Activated naive CD4-positive, alpha-beta T cell treated with anti-CD3 and anti-CD28 coated beads for 36 hours (primary cell): Measurements from ENCODE around the gene XPO5. TPM values are rescaled to one million over a fixed set of nuclear protein-coding genes. Genes with fewer than 3 reads are reported as not detected.
A peak's percentile ranks its signal among the peaks of the same experiment; 100 is the strongest.

ENCODE experiments used
- CTCF ChIA-PET: fragments of 350-600 bp; sonication (Branson Sonifier 250); formaldehyde crosslinking; loops from one replicate; lab custom pipeline; 2021; ENCODE audit warnings: antibody characterized with exemption; lab: Charles Lee
- DNase-seq: peaks from one replicate; pipeline ENCODE4 v3.0.0-alpha.2; 2020
- H3K27ac Mint-ChIP-seq: one replicate; pipeline ENCODE4 v1.8.0; 2021; ENCODE audit warnings: mild to moderate bottlenecking, mixed read lengths
- H3K27me3 Mint-ChIP-seq: one replicate; pipeline ENCODE4 v1.8.0; 2021; ENCODE audit warnings: low read depth, mixed read lengths
- H3K36me3 Mint-ChIP-seq: one replicate; pipeline ENCODE4 v1.8.0; 2021; ENCODE audit warnings: low read depth, mixed read lengths
- H3K4me1 Mint-ChIP-seq: one replicate; pipeline ENCODE4 v1.8.0; 2021; ENCODE audit warnings: low read depth, mixed read lengths
- H3K4me3 Mint-ChIP-seq: one replicate; pipeline ENCODE4 v1.8.0; 2021; ENCODE audit warnings: mild to moderate bottlenecking, moderate library complexity, mixed read lengths
- H3K9me3 Mint-ChIP-seq: one replicate; pipeline ENCODE4 v1.8.0; 2021; ENCODE audit warnings: mixed read lengths
- intact Hi-C: fragments of 100-400 bp; cut with micrococcal nuclease; formaldehyde crosslinking; loops from one replicate; pipeline ENCODE4 v1.15.1; 2023
- total RNA-seq, 2 experiments: library from RNA; stranded (reverse); gene quantifications; one replicate each; pipeline ENCODE4 v1.2.3, GENCODE V29; 2021

XPO5 gene
- 10 to 100 TPM; 74.9 to 93.2 TPM for total RNA-seq

DNA sequence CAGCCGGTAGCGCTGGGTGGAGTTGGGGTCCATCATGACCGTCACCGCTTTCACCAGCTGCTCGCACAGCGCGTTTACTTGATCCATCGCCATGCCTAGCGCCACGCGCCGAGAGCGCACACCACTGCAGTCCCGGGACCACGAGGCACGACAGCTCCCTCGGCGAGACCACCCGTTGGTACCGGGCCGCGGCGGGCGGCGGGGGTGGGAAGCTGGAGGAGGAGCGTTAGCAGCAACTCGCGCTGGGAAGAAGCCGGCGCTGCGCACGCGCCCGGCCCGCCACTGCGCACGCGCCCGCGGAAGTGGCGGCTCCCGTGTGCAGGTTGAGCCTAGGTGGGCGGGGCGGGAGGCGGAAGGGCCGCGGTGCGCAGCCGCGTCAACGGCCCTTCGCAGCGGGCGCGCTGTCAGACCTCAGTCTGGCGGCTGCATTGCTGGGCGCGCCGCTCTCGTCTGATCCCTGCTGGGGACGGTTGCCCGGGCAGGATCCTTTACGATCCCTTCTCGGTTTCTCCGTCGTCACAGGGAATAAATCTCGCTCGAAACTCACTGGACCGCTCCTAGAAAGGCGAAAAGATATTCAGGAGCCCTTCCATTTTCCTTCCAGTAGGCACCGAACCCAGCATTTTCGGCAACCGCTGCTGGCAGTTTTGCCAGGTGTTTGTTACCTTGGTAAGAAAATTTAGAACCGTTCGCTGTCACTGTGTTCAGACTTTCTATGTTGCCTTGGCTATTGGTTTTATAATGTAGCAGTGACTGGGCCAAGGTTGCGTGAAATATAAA, at the start of gene XPO5, which contains the start of gene POLH:
XPO5 (minus strand) TSS at position 267 of the 780 bp plus-strand sequence; CDS start at position 93, 174 bp downstream.
POLH (plus strand) TSS at position 414 of the 780 bp plus-strand sequence. CDS start 6,135 bp downstream, outside the sequence.
- no peaks in the 10 kb centered on the region for H3K27me3 Mint-ChIP-seq
- peak within 1 kb of the TSS; percentile 87 for H3K27ac Mint-ChIP-seq
- H3K9me3 Mint-ChIP-seq: no peaks in the 10 kb centered on the region
- peaks cover 41% of the 10 kb centered on the region for H3K36me3 Mint-ChIP-seq
- intact Hi-C loops: loop anchor here (2.0 to 10.0 kb wide), 6 partner anchors 53 to 801 kb away; partner anchors contain the start of genes ABCC10, GTPBP2, POLR1C and SRF
- DNase-seq: peak; percentile 92
- CTCF ChIA-PET: interaction anchor here (0.6 to 1.3 kb wide), 3 partner anchors 33 to 680 kb away, joined by 3 to 6 read pairs (median 3); no protein-coding TSS in a partner anchor
- H3K4me3 Mint-ChIP-seq: peak within 1 kb of the TSS; percentile 93
- H3K4me1 Mint-ChIP-seq: peaks cover 48% of the 10 kb centered on the region

DNA sequence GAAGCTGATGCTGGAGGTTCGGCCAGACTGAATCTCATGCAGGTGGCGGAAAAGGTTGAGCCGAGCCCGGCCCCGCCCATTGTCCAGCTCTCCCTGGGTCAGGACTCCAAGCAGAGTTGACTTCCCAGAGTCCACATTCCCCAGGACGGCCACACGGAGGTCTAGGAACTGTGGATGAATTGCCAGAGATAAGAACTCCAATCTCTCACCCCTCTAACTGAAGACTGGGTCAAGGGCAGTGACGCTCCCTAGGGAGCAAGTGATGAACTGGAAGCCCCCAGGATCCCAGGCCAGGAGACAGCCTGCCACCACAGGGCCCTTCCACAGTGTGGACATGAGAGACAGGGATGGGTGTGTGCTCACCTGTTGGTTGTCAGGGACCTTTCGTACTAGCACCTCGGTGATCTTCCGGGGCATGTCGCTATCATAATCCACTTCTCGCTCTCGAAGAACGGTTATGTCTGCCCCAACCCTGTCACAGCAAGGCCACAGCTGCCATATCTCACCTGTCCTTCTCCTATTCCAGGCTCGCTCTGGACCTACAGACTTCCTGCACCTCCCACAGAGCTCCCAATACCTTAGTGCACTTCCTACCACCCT, 49.7 kb upstream of the XPO5 start:
- intact Hi-C loops: loop anchor here (5.0 kb wide), 3 partner anchors 258 to 568 kb away; partner anchors contain the start of genes KLC4, MRPL2, SRF and ZNF318
- Mint-ChIP-seq H3K27ac (no peak overlapping the region), H3K36me3 (peaks cover 33% of the 10 kb centered on the region), H3K4me3 (no peak overlapping the region), H3K4me1 (peaks cover 30% of the 10 kb centered on the region), H3K27me3 (no peaks in the 10 kb centered on the region), H3K9me3 (no peaks in the 10 kb centered on the region)
- CTCF ChIA-PET: interaction anchor here (1.0 to 1.3 kb wide), 2 partner anchors 15 to 17 kb away, joined by 3 to 4 read pairs; no protein-coding TSS in a partner anchor
- no peak for DNase-seq

DNA sequence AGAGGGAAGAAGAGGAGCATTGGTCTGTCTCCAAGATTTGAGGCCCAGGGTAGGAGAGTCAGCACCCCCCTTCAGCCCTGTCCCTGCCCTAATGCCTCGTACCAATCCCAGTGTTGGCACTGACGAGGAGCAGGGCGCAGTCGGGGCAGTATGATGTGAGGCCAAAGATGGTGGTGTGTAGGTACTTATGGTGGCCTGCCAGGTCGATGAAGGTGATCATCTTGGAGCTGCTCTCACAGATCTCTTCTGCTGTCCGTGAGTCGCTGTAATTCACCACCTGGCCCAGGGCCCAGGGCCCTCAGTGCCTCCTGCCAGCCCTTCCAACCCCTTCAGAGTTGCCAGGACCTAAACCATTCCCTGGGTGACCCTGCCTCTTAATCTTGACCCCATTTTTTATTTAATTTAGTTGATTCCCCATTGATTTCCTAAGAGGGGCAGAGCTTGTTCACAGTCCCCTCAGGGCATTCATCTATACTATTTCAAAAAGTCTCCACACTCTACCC, 49.0 kb upstream of the XPO5 start:
- Mint-ChIP-seq H3K9me3 (no peaks in the 10 kb centered on the region), H3K27me3 (no peaks in the 10 kb centered on the region), H3K27ac (no peak overlapping the region), H3K36me3 (peaks cover 33% of the 10 kb centered on the region), H3K4me1 (peaks cover 24% of the 10 kb centered on the region), H3K4me3 (no peak overlapping the region)
- CTCF ChIA-PET: interaction anchor here (1.0 kb wide), 1 partner anchor 16 kb away, joined by 4 read pairs; no protein-coding TSS in a partner anchor
- no peak for DNase-seq
- intact Hi-C loops: loop anchor here (5.0 kb wide), 3 partner anchors 258 to 568 kb away; partner anchors contain the start of genes KLC4, MRPL2, SRF and ZNF318

DNA sequence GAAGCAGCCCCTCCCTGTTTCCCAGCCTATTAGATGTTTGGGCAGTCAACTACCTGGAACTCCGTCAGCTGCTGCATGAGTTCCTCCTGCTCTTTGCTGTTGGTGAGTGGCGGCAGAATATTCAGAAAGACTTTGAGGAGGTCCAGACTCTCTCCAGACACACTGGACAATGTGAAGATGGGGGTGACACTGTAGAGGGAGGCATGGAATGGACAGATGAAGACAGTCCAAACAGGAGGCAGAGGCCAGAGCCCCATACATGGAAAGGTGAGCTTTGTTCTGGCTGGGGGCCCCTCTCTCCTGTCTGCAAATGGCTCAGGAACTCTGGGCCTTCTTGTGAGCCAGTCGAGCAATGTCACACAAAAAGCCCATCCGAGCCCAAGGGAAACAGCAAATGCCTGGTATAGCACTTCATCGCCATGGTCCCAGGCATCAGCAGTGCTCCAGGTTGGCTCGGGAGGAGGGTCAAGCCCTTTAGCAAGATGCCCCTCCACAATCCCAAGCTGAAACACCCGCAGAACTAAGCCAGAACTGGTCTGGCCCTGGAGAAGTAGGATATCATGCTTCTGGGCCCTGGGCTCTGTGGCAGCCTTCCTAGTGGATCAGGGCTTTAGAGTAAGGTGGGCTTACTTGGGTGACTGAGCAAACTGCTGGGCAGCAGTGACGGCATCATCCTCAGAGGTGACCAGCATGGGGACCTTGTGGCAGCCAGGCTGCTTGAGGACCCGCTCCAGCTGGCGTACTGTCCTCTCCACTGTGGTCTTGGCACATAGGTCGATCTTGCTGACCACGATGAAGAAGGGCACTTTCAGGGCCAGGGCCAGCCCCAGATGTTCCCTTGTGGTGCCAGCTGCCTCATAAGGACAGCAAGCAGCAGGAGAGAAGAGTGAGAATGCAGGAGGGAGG, 48.3 kb upstream of the XPO5 start:
- CTCF ChIA-PET: interaction anchor here (1.0 kb wide), 1 partner anchor 15 kb away, joined by 4 read pairs; no protein-coding TSS in a partner anchor
- peaks cover 33% of the 10 kb centered on the region for H3K36me3 Mint-ChIP-seq
- H3K4me1 Mint-ChIP-seq: peaks cover 24% of the 10 kb centered on the region
- no peaks in the 10 kb centered on the region for H3K9me3 Mint-ChIP-seq
- intact Hi-C loops: no loop called here
- no peaks in the 10 kb centered on the region for H3K27me3 Mint-ChIP-seq
- DNase-seq: no peak
- no peak overlapping the region for H3K4me3 Mint-ChIP-seq
- no peak overlapping the region for H3K27ac Mint-ChIP-seq

DNA sequence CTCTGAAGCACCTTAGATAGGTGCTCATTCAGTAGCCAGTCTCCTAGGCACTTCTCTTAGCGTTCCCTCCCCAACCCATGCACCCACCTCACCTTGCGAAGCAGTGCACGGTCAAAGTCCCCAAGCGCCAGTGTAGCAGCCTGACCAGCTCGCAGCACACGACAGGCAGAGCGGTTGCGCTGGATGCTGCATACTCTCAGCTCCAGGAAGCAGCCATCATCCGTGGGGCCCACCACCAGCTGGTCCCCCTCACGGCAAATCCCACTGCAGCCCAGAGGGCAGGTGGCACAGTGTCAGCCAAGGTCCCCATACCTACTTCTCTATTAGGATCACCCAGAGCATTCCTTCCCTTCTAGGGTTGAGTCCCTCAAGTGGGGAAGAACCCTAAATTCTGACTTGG, 46.7 kb upstream of the XPO5 start:
- Mint-ChIP-seq H3K27ac (no peak overlapping the region), H3K4me3 (no peak overlapping the region), H3K27me3 (no peaks in the 10 kb centered on the region), H3K4me1 (peaks cover 14% of the 10 kb centered on the region), H3K9me3 (no peaks in the 10 kb centered on the region), H3K36me3 (peaks cover 30% of the 10 kb centered on the region)
- intact Hi-C loops: no loop called here
- DNase-seq: no peak
- CTCF ChIA-PET: interaction anchor here (0.6 to 1.1 kb wide), 2 partner anchors 14 to 15 kb away, joined by 3 to 7 read pairs; no protein-coding TSS in a partner anchor

DNA sequence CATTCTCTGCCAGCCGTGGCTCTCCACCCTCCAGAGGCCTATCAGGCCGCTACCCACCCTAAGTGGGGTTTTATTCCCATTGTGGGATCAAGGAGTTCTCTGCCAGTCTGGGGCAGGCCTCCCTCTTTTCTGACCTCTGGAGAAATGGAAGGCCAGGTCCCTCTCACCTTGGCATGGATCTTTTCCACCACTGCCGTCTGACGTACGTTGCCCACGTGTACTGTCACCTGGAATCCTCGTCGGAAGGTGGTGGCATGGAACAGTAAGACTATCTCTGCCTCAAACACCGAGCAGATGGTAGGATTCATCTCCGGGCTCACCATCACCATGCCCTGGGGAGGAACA, 46.0 kb upstream of the XPO5 start:
- Mint-ChIP-seq H3K4me1 (peaks cover 6% of the 10 kb centered on the region), H3K36me3 (peaks cover 31% of the 10 kb centered on the region), H3K4me3 (no peak overlapping the region), H3K27ac (no peak overlapping the region), H3K27me3 (no peaks in the 10 kb centered on the region), H3K9me3 (no peaks in the 10 kb centered on the region)
- CTCF ChIA-PET: interaction anchor here (1.1 kb wide), 1 partner anchor 13 kb away, joined by 7 read pairs; no protein-coding TSS in a partner anchor
- intact Hi-C loops: no loop called here
- DNase-seq: no peak

DNA sequence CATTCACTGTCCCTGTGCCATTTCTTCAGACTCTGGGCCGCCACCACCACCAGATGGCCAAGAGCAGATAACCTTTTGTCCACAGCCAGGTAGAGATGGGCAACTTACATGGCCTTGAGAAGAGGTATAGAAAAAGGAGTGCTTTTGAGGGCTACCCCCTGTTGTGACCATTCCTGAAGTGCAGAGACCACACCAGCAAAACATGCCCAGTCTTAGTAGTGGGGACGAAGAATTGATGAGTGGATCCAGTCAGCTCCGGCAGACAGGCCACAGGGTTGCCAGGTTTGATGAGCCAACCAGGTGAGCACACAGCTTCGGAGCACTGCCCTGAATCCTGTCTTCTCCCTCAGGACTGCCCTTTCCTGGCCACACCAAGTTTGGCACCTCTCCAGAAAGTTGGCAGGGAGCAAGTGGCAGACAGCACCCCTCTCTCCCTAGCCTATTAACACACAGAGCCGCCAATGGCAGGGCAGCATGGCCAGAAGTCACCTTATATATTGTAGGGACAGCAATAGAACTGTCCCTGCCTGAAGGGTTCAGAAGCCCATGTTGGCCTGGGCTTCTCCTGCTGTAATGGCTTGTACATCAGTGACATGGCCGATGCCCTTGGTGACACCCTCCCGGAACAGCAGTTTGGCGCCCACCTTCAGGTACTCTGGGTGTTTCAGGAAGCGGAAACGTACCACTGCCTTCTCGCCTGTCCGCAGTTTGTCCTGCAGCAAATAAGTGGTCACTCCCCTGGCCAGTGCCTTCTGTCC, 45.4 kb upstream of the XPO5 start:
- intact Hi-C loops: no loop called here
- Mint-ChIP-seq H3K36me3 (peaks cover 33% of the 10 kb centered on the region), H3K4me3 (no peak overlapping the region), H3K9me3 (no peaks in the 10 kb centered on the region), H3K27me3 (no peaks in the 10 kb centered on the region), H3K4me1 (peaks cover 2% of the 10 kb centered on the region), H3K27ac (no peak overlapping the region)
- DNase-seq: no peak
- CTCF ChIA-PET: interaction anchor here (1.1 to 1.9 kb wide), 2 partner anchors 12 to 13 kb away, joined by 7 to 10 read pairs; no protein-coding TSS in a partner anchor

DNA sequence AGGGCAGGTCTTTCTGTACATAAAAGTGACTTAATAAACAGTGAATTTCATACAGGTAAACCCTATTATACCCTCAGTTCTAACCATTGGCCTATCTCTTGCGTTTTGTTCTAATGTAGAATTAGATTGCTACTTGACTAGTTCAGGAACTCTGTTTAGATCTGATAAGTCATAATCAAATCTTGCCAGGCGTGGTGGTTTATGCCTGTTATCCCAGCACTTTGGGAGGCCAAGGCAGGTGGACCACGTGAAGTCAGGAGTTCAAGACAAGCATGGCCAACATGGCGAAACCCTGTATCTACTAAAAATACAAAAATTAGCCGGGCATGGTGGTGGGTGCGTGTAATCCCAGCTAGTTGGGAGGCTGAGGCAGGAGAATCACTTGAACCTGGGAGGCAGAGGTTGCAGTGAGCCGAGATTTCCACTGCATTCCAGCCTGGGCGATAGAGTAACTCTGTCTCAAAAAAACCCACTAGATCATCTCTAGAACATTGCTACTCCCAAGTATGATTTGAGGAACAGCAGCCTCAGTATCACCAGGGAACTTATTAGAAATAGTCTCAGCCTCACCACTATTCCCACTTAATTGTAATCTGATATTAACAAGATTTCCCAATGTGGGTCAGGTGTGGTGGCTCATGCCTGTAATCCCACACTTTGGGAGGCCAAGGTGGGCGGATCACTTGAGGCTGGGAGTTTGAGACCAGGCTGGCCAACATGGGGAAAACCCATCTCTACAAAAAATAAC, 41.1 kb upstream of the XPO5 start:
- intact Hi-C loops: no loop called here
- H3K9me3 Mint-ChIP-seq: no peaks in the 10 kb centered on the region
- H3K4me1 Mint-ChIP-seq: no peaks in the 10 kb centered on the region
- H3K4me3 Mint-ChIP-seq: no peak overlapping the region
- no peaks in the 10 kb centered on the region for H3K27me3 Mint-ChIP-seq
- CTCF ChIA-PET: interaction anchor here (0.8 to 2.0 kb wide), 2 partner anchors 8 to 9 kb away, joined by 6 to 14 read pairs; no protein-coding TSS in a partner anchor
- DNase-seq: no peak
- peak overlapping the region; percentile 36 for H3K27ac Mint-ChIP-seq
- H3K36me3 Mint-ChIP-seq: peaks cover 26% of the 10 kb centered on the region

DNA sequence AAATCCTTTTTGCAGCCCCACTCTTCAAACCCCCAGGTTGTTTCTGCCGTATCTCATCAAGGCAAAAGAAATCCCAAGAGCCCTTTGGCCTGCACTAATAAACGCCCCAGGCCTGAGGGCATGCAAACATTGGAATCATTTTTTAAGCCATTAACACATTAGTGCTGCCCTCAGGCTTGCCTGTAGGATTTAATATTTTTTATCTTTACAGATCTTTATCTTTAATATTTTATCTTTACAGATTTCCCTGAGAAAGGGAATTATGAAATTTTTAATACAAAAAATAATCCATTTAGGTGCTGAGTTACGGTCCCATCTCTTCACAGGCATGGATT, 38.5 kb upstream of the XPO5 start:
- Mint-ChIP-seq H3K36me3 (peaks cover 29% of the 10 kb centered on the region), H3K4me1 (no peaks in the 10 kb centered on the region), H3K9me3 (no peaks in the 10 kb centered on the region), H3K4me3 (no peak overlapping the region), H3K27me3 (no peaks in the 10 kb centered on the region), H3K27ac (no peak overlapping the region)
- intact Hi-C loops: no loop called here
- CTCF ChIA-PET: no interaction called here
- no peak for DNase-seq

DNA sequence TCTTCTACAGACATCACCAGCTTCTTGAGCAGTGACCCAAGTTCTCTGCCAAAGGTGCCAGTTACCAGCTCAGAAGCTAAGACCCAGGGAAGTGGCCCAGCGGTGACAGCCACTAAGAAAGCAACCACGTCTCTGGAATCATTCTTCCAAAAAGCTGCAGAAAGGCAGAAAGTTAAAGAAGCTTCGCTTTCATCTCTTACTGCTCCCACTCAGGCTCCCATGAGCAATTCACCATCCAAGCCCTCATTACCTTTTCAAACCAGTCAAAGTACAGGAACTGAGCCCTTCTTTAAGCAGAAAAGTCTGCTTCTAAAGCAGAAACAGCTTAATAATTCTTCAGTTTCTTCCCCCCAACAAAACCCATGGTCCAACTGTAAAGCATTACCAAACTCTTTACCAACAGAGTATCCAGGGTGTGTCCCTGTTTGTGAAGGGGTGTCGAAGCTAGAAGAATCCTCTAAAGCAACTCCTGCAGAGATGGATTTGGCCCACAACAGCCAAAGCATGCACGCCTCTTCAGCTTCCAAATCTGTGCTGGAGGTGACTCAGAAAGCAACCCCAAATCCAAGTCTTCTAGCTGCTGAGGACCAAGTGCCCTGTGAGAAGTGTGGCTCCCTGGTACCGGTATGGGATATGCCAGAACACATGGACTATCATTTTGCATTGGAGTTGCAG, 38.0 kb upstream of the XPO5 start:
- Mint-ChIP-seq H3K4me1 (no peaks in the 10 kb centered on the region), H3K4me3 (no peak overlapping the region), H3K27me3 (no peaks in the 10 kb centered on the region), H3K36me3 (peaks cover 29% of the 10 kb centered on the region), H3K27ac (no peak overlapping the region), H3K9me3 (no peaks in the 10 kb centered on the region)
- CTCF ChIA-PET: interaction anchor here (0.6 to 0.9 kb wide), 2 partner anchors 13 to 53 kb away, joined by 3 read pairs; no protein-coding TSS in a partner anchor
- no peak for DNase-seq
- intact Hi-C loops: no loop called here
